ENCODE results near the gene SLC13A3. TPM values are rescaled to one million over a fixed set of nuclear protein-coding genes. Genes with fewer than 3 reads are reported as not detected.
A peak's percentile ranks its signal among the peaks of the same experiment; 100 is the strongest.

The SLC13A3 gene
- total RNA-seq, 1 experiment from 2014 or later: 0.39 TPM

DNA sequence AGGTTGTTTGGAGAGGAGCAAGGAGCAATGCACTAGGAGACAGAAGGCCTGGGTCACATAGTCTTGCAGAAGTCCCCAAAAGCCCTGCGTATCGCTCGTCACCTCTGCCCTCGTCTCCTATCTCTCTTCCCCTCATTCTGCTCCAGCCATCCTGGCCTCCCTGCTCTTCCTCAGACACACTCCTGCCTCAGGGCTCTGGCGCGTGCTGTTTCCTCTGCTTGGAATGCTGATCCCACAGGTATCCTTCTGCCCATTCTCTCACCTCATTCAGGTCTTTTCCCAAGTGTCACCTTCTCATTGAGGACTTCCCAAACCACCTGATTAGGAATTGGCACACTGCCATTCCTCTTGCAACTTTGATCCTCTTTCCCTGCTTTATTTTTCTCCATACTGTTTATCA, 49.2 kb upstream of the SLC13A3 start:
- Histone ChIP-seq H3K4me1 (peaks cover 4% of the 10 kb centered on the region; the same call in 1 of the 2 replicates), H3K36me3 (ENCODE audit: control insufficient read depth, insufficient read depth, low read length) (no peaks in the 10 kb centered on the region), H3K9me3 (peaks cover 3% of the 10 kb centered on the region; the same call in 1 of the 2 replicates), H3K4me3 (ENCODE audit: low read depth, low read length) (no peak overlapping the region), H3K27me3 (replicated peaks; ENCODE audit: control insufficient read depth, insufficient read depth, low read length) (0 out of 2 replicates have a peak, but pooled peaks cover 1% of the 10 kb centered on the region)
- Mint-ChIP-seq H3K4me1 (ENCODE audit: low read depth, unreplicated experiment) (no peaks in the 10 kb centered on the region), H3K27ac (ENCODE audit: unreplicated experiment) (no peak overlapping the region), H3K9me3 (ENCODE audit: unreplicated experiment) (peaks cover 19% of the 10 kb centered on the region), H3K36me3 (ENCODE audit: insufficient read depth, unreplicated experiment) (no peaks in the 10 kb centered on the region), H3K4me3 (ENCODE audit: unreplicated experiment) (no peak overlapping the region), H3K27me3 (ENCODE audit: insufficient read depth, unreplicated experiment) (no peaks in the 10 kb centered on the region)
- TF ChIP-seq, protein P1, sequence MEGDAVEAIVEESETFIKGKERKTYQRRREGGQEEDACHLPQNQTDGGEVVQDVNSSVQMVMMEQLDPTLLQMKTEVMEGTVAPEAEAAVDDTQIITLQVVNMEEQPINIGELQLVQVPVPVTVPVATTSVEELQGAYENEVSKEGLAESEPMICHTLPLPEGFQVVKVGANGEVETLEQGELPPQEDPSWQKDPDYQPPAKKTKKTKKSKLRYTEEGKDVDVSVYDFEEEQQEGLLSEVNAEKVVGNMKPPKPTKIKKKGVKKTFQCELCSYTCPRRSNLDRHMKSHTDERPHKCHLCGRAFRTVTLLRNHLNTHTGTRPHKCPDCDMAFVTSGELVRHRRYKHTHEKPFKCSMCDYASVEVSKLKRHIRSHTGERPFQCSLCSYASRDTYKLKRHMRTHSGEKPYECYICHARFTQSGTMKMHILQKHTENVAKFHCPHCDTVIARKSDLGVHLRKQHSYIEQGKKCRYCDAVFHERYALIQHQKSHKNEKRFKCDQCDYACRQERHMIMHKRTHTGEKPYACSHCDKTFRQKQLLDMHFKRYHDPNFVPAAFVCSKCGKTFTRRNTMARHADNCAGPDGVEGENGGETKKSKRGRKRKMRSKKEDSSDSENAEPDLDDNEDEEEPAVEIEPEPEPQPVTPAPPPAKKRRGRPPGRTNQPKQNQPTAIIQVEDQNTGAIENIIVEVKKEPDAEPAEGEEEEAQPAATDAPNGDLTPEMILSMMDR (IDR thresholded peaks at IDR 0.05; ENCODE audit: insufficient read depth in 1 of 2, low read depth in 1 of 2, low read length in 1 of 2, severe bottlenecking in 1 of 2, unreplicated experiment in 1 of 2): no peak
- BruUV-seq (replicated peaks): no TSS peak
- POLR2A ChIA-PET: no interaction called here
- DNase-seq: no peak
- intact Hi-C loops (cut with micrococcal nuclease; ENCODE audit: unreplicated experiment): no loop called here
- CTCF ChIA-PET: no interaction called here

DNA sequence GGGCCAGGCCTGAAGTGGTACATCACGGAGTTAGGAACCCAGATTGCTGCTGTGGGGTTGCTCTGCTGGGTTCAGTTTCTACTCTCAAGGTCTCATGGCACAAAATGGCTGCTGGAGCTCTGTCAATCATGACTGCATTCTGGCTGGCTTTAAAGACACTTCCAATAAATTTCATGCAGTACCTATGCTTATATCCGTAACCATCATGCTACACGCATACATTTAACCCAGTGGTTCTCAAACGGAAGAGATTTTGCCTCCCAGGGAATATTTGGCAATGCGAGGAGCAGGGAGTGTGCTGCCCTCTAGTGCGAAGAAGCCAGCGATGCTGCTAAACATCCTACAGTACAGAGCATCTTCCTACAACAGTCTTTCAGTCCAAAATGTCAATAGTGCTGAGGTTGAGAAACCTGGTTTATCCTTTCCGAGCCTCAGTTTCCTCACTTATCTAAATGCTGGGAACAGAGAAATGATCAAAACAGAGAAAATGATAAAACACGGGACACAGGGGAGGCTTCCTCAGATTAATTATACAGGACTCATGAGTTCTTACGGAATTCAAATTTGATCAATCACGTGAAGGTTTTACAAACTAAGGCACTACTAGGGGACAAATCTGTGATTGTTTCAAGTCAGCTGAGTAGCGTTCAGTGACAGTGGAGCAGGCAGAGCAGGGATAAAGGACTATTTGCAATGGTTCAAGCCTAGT, 48.5 kb upstream of the SLC13A3 start:
- H3K27ac Mint-ChIP-seq (ENCODE audit: unreplicated experiment): no peak overlapping the region
- peaks cover 12% of the 10 kb centered on the region for H3K9me3 Mint-ChIP-seq (ENCODE audit: unreplicated experiment)
- Histone ChIP-seq H3K9me3 (peaks cover 3% of the 10 kb centered on the region; the same call in 1 of the 2 replicates), H3K36me3 (ENCODE audit: control insufficient read depth, insufficient read depth, low read length) (no peaks in the 10 kb centered on the region), H3K4me3 (ENCODE audit: low read depth, low read length) (no peak overlapping the region), H3K4me1 (peaks cover 3% of the 10 kb centered on the region; the same call in 1 of the 2 replicates), H3K27me3 (replicated peaks; ENCODE audit: control insufficient read depth, insufficient read depth, low read length) (0 out of 2 replicates have a peak, but pooled peaks cover 1% of the 10 kb centered on the region)
- intact Hi-C loops (cut with micrococcal nuclease; ENCODE audit: unreplicated experiment): loop anchor here (1.0 kb wide), 1 partner anchor 179 kb away; no protein-coding TSS in a partner anchor
- H3K36me3 Mint-ChIP-seq (ENCODE audit: insufficient read depth, unreplicated experiment): no peaks in the 10 kb centered on the region
- peak in 1 of 2 experiments; percentile 70 for DNase-seq
- no TSS peak for BruUV-seq (replicated peaks)
- ChIA-PET CTCF (interaction anchor here (1.0 kb wide), 1 partner anchor 93 kb away, joined by 4 read pairs; no protein-coding TSS in a partner anchor), POLR2A (no interaction called here)
- H3K4me1 Mint-ChIP-seq (ENCODE audit: low read depth, unreplicated experiment): no peaks in the 10 kb centered on the region
- H3K4me3 Mint-ChIP-seq (ENCODE audit: unreplicated experiment): no peak overlapping the region
- H3K27me3 Mint-ChIP-seq (ENCODE audit: insufficient read depth, unreplicated experiment): no peaks in the 10 kb centered on the region
- TF ChIP-seq, protein P1 (IDR thresholded peaks at IDR 0.05; ENCODE audit: insufficient read depth in 1 of 2, low read depth in 1 of 2, low read length in 1 of 2, severe bottlenecking in 1 of 2, unreplicated experiment in 1 of 2): peak; percentile 95 to 98

DNA sequence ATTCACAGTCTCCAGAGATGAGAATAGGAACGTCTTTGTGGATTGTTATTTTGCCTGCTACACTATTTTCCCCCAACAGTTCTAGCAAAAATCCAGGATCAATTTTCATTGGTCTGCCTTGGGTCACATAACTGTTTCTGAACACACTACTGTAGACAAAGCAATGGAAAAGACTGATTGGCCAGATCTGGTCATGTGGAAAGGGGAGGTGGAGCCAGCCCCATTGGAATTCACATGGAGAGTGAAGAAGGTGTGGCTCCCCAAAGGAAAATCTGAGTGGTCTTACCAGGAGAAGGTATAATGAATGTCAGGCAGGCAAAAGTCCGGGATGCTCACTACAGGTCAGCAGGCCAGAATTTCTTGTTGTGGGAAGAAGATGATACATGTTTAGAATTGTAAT, 47.5 kb upstream of the SLC13A3 start:
- POLR2A ChIA-PET: no interaction called here
- H3K4me1 ChIP-seq: no peaks in the 10 kb centered on the region

More for the DNA sequence above, 47.5 kb upstream of the SLC13A3 start:
- no TSS peak for BruUV-seq (replicated peaks)
- Mint-ChIP-seq H3K4me1 (ENCODE audit: low read depth, unreplicated experiment) (no peaks in the 10 kb centered on the region), H3K4me3 (ENCODE audit: unreplicated experiment) (no peak overlapping the region), H3K36me3 (ENCODE audit: insufficient read depth, unreplicated experiment) (no peaks in the 10 kb centered on the region), H3K9me3 (ENCODE audit: unreplicated experiment) (peaks cover 4% of the 10 kb centered on the region), H3K27me3 (ENCODE audit: insufficient read depth, unreplicated experiment) (no peaks in the 10 kb centered on the region), H3K27ac (ENCODE audit: unreplicated experiment) (no peak overlapping the region)
- CTCF ChIA-PET: interaction anchor here (1.0 kb wide), 1 partner anchor 92 kb away, joined by 4 read pairs; no protein-coding TSS in a partner anchor
- Histone ChIP-seq H3K36me3 (ENCODE audit: control insufficient read depth, insufficient read depth, low read length) (no peaks in the 10 kb centered on the region), H3K9me3 (peaks cover 3% of the 10 kb centered on the region; the same call in 1 of the 2 replicates), H3K27me3 (replicated peaks; ENCODE audit: control insufficient read depth, insufficient read depth, low read length) (0 out of 2 replicates have a peak, but pooled peaks cover 1% of the 10 kb centered on the region), H3K4me3 (ENCODE audit: low read depth, low read length) (no peak overlapping the region)
- DNase-seq: no peak
- intact Hi-C loops (cut with micrococcal nuclease; ENCODE audit: unreplicated experiment): loop anchor here (1.0 kb wide), 1 partner anchor 177 kb away; no protein-coding TSS in a partner anchor
- TF ChIP-seq, protein P1 (IDR thresholded peaks at IDR 0.05; ENCODE audit: insufficient read depth in 1 of 2, low read depth in 1 of 2, low read length in 1 of 2, severe bottlenecking in 1 of 2, unreplicated experiment in 1 of 2): no peak
